ENCODE results near the gene KDELR1. TPM values are rescaled to one million over a fixed set of nuclear protein-coding genes. Genes with fewer than 3 reads are reported as not detected.
"Not testable (repeated sequence)": the region's sequence is repeated elsewhere in the genome, so short reads cannot be mapped to it uniquely, and the experiment has no call there.

KDELR1 gene
- polyA plus RNA-seq, 3 donors: 230 to 248 (median 245) TPM

GRCh38 chr19:48401287-48401686, 9.9 kb upstream of the KDELR1 start:
- no peak for DNase-seq

- DNase-seq: no peak
These were observed 8.8 kb upstream of the KDELR1 start for GRCh38 chr19:48400018-48400742.

GRCh38 chr19:48398375-48399235, 7.3 kb upstream of the KDELR1 start:
- peak; percentile 62 for DNase-seq

GRCh38 chr19:48398102-48398374, 6.7 kb upstream of the KDELR1 start:
- DNase-seq: no peak

GRCh38 chr19:48397263-48398101, 6.1 kb upstream of the KDELR1 start:
- DNase-seq: no peak

- no peak for DNase-seq
These were observed 5.4 kb upstream of the KDELR1 start for GRCh38 chr19:48396824-48397176.

- no peak for DNase-seq
These were observed 4.9 kb upstream of the KDELR1 start for GRCh38 chr19:48396016-48396823.

GRCh38 chr19:48395499-48395898, 4.1 kb upstream of the KDELR1 start:
- no peak for DNase-seq

GRCh38 chr19:48395170-48395455, 3.8 kb upstream of the KDELR1 start:
- DNase-seq: no peak

- no peak for DNase-seq
These were observed 3.2 kb upstream of the KDELR1 start for GRCh38 chr19:48394331-48395169.

GRCh38 chr19:48393559-48394330, 2.4 kb upstream of the KDELR1 start, which contains the start of gene GRIN2D:
Gene GRIN2D (plus strand): TSS chr19:48393668. CDS start chr19:48398393, 4,725 bp downstream.
- DNase-seq: no peak

- no peak for DNase-seq
These were observed 1.7 kb upstream of the KDELR1 start for GRCh38 chr19:48392860-48393558.

- not testable (repeated sequence) for DNase-seq
These were observed 624 bp upstream of the KDELR1 start for GRCh38 chr19:48392006-48392344.

- no peak for DNase-seq
These were observed 907 bp downstream of the KDELR1 start for GRCh38 chr19:48390188-48391099.

- DNase-seq: no peak
These were observed 4.4 kb downstream of the KDELR1 start for GRCh38 chr19:48386981-48387380.

GRCh38 chr19:48385461-48386087, 5.8 kb downstream of the KDELR1 start:
- no peak for DNase-seq

GRCh38 chr19:48382286-48382685, 9.1 kb downstream of the KDELR1 start:
- DNase-seq: no peak

Data from renal pelvis (tissue), 4 donors.